ENCODE data around the gene LMBR1. TPM values are rescaled to one million over a fixed set of nuclear protein-coding genes. Genes with fewer than 3 reads are reported as not detected.

The LMBR1 gene
- total and polyA plus RNA-seq, 2 of the 13 experiments (the other 11 are each of a cell fraction or from before 2014, with no cell fraction given) = 20.9 to 39.6 TPM

- TF ChIP-seq, protein P1, sequence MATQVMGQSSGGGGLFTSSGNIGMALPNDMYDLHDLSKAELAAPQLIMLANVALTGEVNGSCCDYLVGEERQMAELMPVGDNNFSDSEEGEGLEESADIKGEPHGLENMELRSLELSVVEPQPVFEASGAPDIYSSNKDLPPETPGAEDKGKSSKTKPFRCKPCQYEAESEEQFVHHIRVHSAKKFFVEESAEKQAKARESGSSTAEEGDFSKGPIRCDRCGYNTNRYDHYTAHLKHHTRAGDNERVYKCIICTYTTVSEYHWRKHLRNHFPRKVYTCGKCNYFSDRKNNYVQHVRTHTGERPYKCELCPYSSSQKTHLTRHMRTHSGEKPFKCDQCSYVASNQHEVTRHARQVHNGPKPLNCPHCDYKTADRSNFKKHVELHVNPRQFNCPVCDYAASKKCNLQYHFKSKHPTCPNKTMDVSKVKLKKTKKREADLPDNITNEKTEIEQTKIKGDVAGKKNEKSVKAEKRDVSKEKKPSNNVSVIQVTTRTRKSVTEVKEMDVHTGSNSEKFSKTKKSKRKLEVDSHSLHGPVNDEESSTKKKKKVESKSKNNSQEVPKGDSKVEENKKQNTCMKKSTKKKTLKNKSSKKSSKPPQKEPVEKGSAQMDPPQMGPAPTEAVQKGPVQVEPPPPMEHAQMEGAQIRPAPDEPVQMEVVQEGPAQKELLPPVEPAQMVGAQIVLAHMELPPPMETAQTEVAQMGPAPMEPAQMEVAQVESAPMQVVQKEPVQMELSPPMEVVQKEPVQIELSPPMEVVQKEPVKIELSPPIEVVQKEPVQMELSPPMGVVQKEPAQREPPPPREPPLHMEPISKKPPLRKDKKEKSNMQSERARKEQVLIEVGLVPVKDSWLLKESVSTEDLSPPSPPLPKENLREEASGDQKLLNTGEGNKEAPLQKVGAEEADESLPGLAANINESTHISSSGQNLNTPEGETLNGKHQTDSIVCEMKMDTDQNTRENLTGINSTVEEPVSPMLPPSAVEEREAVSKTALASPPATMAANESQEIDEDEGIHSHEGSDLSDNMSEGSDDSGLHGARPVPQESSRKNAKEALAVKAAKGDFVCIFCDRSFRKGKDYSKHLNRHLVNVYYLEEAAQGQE (IDR thresholded peaks at IDR 0.05; ENCODE audit: borderline replicate concordance in 1 of 2, low read depth in 1 of 2, low read length in 2 of 2) = no peak
- TF ChIP-seq, protein P2, sequence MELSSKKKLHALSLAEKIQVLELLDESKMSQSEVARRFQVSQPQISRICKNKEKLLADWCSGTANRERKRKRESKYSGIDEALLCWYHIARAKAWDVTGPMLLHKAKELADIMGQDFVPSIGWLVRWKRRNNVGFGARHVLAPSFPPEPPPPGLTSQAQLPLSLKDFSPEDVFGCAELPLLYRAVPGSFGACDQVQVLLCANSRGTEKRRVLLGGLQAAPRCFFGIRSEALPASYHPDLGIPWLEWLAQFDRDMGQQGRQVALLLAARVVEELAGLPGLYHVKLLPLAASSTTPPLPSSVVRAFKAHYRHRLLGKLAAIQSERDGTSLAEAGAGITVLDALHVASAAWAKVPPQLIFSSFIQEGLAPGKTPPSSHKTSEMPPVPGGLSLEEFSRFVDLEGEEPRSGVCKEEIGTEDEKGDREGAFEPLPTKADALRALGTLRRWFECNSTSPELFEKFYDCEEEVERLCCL (CRISPR knock-in tag; IDR thresholded peaks at IDR 0.05; ENCODE audit: borderline replicate concordance) = no peak
- no peak for TF ChIP-seq PHB2 (IDR thresholded peaks at IDR 0.05; ENCODE audit: partially characterized antibody)
- TF ChIP-seq ZNF33B (CRISPR knock-in tag; IDR thresholded peaks at IDR 0.05) = no peak
- TF ChIP-seq ZNF788 (CRISPR knock-in tag; IDR thresholded peaks at IDR 0.05; ENCODE audit: borderline replicate concordance) = no peak
- no peak for TF ChIP-seq ZNF367 (CRISPR knock-in tag; IDR thresholded peaks at IDR 0.05; ENCODE audit: borderline replicate concordance)
- no peak for TF ChIP-seq ZNF552 (CRISPR knock-in tag; IDR thresholded peaks at IDR 0.05; ENCODE audit: borderline replicate concordance)
- no peak for TF ChIP-seq ZMYM2 (CRISPR knock-in tag; IDR thresholded peaks at IDR 0.05)
- no peak for TF ChIP-seq RBM39 (IDR thresholded peaks at IDR 0.05; ENCODE audit: low read depth, low read length, poor library complexity, severe bottlenecking)
- TF ChIP-seq ZFP37 (CRISPR knock-in tag; IDR thresholded peaks at IDR 0.05; ENCODE audit: borderline replicate concordance) = no peak
- no peak for TF ChIP-seq GPN1 (CRISPR knock-in tag; IDR thresholded peaks at IDR 0.05; ENCODE audit: borderline replicate concordance)
- no peak for TF ChIP-seq ZNF337 (CRISPR knock-in tag; IDR thresholded peaks at IDR 0.05; ENCODE audit: borderline replicate concordance, low read depth)
- TF ChIP-seq NBN (conservative IDR thresholded peaks at IDR 0.05) = no peak
These were observed 99.6 kb downstream of the LMBR1 start (continued) for GRCh38 chr7:156793334-156793733.

Data from HepG2 (cell line).